Activated CD8-positive, alpha-beta memory T cell treated with anti-CD3 and anti-CD28 coated beads for 1 hour (primary cell): Measurements from ENCODE around the gene TMED3.

Source experiments
- DNase-seq, 2 donors: peaks; one replicate each; pipeline ENCODE4 v3.0.0-alpha.2; 2020; ENCODE audit warnings: low read depth in 1 of 2; ENCODE audit errors: extremely low read depth in 1 of 2

Gene TMED3

GRCh38 chr15:79310985-79311900 is at the start of gene TMED3:
TSS of gene TMED3 (plus strand) at chr15:79311112. CDS start at chr15:79311250, 138 bp downstream.
- DNase-seq = peak; percentile 25 to 61

- no peak for DNase-seq
These were observed 49.1 kb upstream of the TMED3 start for GRCh38 chr15:79261836-79262235.

GRCh38 chr15:79265167-79265566 is 45.7 kb upstream of the TMED3 start:
- DNase-seq = no peak

GRCh38 chr15:79265987-79266579 is 44.8 kb upstream of the TMED3 start:
- DNase-seq = no peak

- no peak for DNase-seq
These were observed 28.3 kb upstream of the TMED3 start, which contains the start of gene ANKRD34C for GRCh38 chr15:79282371-79283251. TSS of gene ANKRD34C (plus strand) at chr15:79282722. CDS start at chr15:79293285, 10,563 bp downstream.

DNA sequence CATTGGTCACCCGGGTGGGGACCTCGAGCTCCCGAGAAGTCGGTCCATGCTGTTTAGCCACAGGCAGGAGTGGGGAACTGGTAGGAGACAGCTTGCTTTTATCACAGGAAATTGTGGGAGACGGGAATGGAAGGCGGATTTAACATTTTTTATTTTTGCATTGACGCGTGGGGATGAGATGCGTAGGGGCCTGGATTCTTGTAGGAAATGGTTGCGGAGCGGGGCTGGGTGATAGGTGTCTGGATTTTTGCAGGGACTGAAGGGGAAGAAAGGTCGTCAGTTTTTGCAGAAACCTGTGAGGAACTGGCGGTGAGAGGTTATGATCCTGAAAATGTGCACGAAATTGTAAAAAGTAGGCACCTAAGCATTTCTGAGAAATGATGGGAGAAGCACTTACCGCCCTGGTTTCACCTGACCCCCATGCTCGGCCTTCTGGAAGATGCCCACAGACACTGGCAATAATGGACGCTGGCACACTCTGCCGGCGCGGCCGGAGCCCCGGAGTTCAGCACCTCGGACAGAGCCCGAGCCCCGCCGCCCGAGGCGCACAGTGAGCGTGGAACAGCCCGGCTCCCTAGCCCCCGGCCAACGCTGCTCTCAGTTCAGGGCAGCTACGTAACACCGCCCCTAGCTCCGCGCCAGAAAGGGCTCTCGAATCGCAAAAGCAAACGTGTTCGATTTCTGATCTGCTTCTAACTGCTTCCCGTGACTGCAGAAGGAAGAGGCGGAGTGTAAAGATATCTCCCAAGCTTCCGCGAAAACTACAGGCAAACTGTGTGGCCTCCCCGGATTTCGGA is 27.5 kb upstream of the TMED3 start:
- no peak for DNase-seq

GRCh38 chr15:79290642-79291275 is 20.2 kb upstream of the TMED3 start:
- DNase-seq = no peak

DNA sequence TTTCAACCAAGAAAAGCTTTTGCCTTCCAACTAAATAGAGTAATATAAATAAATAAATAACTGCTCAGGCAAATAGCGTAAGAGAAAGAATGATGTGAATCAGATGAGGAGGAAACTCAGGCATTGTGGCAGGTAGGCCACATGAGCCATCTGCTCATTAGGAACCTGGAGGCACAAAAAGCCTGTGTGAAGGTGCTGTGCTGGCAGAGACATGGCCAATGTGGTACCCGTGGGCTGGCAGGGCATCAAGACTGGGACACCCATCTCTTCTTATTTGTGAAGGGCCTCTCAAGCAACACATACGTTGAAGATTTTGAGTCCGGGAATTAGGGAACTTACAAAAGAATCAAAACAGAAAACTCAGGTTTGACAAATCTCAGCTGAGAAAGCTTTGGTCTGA is 18.9 kb upstream of the TMED3 start:
- no peak for DNase-seq

DNA sequence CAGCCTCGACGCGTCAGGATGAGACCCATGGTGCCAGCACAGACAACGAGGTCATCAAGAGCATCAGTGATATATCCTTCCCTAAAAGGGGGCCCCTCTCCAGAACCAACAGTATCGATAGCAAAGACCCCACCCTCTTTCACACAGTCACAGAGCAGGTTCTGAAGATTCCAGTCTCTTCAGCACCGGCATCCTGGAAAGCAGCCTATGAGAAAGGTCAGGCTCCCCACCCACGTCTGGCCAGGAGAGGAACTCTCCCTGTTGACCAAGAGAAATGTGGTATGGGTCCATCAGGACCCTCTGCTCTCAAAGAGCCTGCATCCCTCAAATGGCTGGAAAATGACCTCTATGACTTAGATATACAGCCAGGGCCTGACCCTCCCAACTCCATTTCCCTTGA is 16.8 kb upstream of the TMED3 start:
- DNase-seq = no peak

DNA sequence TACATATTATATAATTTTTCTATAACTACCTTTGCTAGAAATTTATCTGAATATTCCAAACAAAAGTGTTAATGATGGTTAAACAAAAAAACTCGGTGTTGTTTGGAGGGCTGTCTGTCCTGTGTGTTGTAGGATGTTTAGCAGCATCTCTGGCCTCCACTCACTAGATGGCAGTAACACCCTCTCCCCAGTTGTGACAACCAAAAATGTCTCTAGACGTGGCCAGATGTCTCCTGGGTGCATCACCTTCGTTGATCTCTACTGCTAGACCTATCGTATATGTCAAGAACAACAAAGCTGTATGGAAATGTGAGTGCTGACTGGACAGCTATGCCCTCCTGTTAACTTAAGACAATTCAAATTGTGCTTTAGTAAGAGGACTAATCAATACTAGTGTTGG is 14.3 kb upstream of the TMED3 start:
- no peak for DNase-seq

DNA sequence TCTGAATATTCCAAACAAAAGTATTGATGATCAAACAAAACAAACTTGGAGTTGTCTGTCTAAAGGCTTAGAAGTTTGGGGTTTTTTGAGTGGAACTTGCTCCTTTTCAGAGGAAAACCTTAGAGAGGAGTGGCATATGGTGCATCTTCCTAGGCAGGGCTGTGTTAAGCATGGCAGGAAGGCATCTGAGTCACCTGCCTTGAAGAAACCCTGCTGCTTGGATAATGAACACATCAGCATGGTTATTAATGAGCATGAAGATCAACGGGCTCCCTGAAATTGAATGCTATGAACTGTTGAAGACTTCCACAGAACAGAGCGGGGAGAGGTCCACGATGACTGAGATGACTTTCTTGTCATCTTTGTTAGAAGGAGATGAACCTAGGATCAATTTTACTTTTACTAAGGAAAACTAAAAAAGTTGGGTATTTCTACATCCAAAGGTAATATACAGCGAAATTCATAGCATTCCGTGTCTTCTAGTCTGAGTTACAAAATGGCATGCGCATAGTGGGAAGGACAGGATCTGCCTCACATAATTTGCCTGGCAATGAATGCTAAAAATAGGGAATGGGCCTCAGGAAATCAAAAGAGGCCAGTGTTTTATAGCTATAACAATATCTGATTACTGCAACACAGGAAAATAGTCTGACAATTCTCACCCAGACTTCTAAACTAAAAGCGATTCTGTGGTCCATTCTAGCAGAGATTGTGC is 11.6 kb upstream of the TMED3 start:
- DNase-seq = no peak

DNA sequence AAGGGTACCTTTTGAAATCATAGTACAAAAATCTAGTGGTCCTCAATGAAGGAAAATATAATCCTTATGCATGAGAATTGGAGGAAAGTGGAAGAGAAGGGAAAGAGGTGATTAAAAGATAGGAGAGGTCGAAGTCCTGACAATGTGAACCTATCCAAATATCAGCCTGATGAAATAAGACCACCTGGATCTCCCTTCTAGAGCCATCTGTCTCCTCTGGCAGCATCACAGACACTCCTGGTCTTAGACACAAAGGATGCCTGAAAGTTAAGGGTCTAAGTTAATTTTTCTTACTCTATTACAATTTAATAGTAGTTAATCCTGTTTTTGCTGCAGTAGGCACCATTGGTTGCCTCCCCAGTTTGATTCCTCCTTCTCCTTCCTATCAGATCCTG is 11.1 kb upstream of the TMED3 start:
- DNase-seq = no peak

DNA sequence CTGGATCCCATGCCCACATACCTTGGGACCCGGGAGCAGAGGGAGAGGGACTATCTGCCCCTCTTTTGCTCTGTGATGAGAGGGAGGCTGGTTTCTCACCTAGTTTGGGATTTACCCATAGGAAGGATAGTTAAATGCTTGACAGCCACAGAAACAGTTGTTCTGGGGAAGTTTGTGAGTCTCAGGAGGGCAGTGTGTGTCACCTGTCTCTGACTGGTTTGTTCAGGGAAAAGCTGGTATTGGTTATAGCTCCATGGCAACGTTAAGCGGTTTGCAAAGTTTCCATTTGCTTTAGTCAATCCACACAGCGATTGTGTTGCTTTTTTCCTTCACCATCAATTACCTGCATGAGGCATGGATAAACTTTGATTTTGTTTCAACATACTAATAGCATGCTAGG is 3.7 kb upstream of the TMED3 start:
- DNase-seq = no peak

GRCh38 chr15:79308874-79309273 is 2.0 kb upstream of the TMED3 start:
- no peak for DNase-seq

DNA sequence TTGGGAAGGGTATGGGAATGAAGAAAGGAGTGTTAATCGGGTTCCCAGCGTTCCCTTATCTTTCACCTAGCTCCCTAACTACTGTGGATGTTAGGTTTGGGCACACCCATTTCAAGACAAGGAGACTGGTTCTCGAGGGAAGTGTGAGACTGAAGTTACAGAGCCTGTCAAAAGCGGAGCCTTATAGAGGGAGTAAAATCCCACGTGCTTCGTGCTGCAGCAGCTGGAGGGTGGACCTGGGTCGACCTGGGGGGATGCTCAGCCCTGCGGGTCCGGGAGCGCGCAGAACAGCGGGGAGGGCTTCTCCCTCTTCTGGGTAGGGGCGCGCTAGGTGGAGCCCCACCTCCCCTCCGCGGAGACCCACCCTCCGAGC is 314 bp upstream of the TMED3 start:
- DNase-seq = no peak

- no peak for DNase-seq
These were observed 1.1 kb downstream of the TMED3 start for GRCh38 chr15:79311901-79312553.

GRCh38 chr15:79314186-79314585 is 3.3 kb downstream of the TMED3 start:
- DNase-seq = no peak

GRCh38 chr15:79314811-79315210 is 3.9 kb downstream of the TMED3 start:
- DNase-seq = no peak
